GM18508 (cell line): ENCODE results near the gene AQP3.
"Not testable (repeated sequence)": the region's sequence is repeated elsewhere in the genome, so short reads cannot be mapped to it uniquely, and the experiment has no call there.

Source experiments
- ATAC-seq: cut with Tn5 transposase; IDR thresholded peaks from one replicate; pipeline ENCODE4 v1.9.1; 2021; ENCODE audit warnings: moderate number of reproducible peaks; ENCODE audit not compliant: insufficient read depth, unreplicated experiment

The AQP3 gene

GRCh38 chr9:33424043-33424442 is 23.4 kb downstream of the AQP3 start:
- ATAC-seq = not testable (repeated sequence)

DNA sequence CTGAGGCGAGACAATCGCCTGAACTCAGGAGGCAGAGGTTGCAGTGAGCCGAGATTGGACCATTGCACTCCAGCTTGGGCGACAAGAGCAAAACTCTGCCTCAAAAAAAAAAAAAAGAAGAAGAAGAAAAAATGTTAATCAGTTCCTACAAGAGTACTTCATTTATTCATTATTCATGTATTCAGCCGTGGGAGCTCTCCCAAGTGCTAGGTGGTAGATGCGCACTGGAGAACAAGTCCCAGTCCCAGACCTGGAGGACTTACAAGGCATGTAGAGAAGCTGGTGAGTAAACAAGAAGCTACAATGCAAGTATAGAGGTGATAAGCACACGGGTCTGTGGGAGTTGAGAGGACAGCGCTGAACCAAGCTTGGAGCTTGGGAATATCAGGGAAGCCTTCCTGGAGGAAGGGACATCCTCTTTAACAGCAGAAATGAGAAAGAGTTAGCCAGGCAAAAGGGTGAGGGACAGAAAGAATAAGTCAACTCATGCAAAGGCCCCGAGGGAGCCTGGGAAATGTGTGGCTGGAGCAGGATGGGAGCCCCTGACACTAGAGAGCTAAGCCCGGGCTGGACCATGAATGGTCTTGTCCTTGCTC is 27.6 kb downstream of the AQP3 start:
- ATAC-seq = no peak

- no peak for ATAC-seq
Observed at GRCh38 chr9:33418090-33418489, 29.3 kb downstream of the AQP3 start.

GRCh38 chr9:33416996-33417395 is 30.4 kb downstream of the AQP3 start:
- ATAC-seq = no peak

DNA sequence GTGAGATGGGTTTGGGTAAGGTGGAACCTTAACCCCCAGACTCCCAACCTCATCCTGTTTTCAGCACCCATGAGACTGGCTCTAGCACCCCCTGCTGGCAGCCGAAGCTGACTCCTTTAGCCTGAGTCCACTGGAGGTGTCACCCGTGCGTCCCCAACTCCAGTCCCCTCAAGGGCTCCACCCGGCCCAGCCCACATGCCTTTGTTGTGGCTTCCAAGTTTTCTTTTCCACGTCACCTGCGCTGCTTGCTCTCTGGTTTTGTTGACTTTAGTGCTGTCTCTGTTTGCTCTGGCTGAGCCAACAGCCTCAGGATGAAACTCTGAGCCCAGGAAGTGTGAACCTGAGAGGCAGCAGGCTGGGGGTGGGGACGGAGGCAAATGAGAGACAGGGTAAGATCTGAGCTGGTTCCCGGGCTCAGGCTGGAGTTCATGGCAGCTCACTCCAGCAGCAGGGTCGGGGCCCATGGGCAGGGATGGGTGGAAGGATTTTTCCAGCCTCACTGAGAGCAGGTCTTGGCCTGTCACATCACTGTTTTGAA is 31.8 kb downstream of the AQP3 start:
- no peak for ATAC-seq

DNA sequence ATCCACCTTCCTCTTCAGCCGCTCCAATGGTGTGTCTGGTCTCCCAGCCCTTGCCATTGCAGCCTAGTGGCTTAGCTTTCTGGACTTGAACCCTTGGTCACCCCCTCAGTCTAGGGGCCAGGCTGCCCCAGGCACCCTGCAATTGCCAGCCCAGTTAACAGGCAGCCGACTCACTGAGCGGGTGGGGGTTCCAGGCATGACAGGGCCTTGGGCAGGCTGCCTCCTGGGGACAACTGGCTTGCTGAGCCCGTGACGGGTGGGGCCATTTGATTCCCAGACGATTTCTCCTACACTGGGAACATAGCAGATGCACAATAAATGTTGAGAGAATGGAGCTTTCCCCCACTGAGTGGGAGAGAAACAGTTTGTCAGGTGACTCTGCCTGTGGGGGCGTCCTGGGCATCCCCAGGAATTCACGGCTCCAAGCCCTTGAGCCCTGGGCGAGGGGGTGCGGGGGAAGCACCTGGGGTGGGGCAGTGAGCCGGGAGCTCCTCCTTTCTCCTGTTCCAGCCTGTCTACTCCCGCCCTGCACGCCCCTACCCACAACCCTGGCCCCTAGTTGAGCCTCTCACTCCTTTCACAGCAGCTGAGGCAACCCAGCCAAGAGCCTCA is 32.4 kb downstream of the AQP3 start:
- ATAC-seq = no peak

GRCh38 chr9:33414268-33414667 is 33.1 kb downstream of the AQP3 start:
- no peak for ATAC-seq

- ATAC-seq = no peak
Observed at GRCh38 chr9:33408087-33408486, 39.3 kb downstream of the AQP3 start.

DNA sequence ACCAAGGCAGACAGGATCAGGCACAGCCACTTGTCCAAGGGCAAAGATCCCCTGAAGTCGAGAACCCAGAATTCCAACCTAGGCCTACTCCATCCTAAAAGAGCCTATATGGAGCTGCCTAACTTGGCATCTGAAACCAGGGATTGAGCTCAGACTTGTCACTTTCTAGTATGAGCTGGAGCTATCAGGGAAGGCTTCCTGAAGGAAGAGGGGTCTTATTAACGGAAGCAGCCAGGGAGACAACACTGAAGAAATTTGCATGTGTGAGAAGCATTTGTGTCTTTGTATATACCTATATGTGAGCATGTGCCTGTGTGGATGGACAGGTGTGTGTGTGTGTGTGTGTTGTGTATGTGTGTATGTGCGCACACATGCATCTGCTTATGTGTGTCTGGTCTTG is 40.3 kb downstream of the AQP3 start:
- ATAC-seq = no peak

GRCh38 chr9:33404788-33405362 is 42.5 kb downstream of the AQP3 start:
- ATAC-seq = no peak

GRCh38 chr9:33403941-33404787 is 43.2 kb downstream of the AQP3 start:
- no peak for ATAC-seq

- ATAC-seq = not testable (repeated sequence)
Observed at GRCh38 chr9:33402371-33402770, 45.0 kb downstream of the AQP3 start, which contains the start of gene AQP7. Gene AQP7 (minus strand): TSS chr9:33402568. CDS start chr9:33401262, 1,306 bp downstream.

GRCh38 chr9:33401809-33402208 is 45.6 kb downstream of the AQP3 start:
- not testable (repeated sequence) for ATAC-seq

DNA sequence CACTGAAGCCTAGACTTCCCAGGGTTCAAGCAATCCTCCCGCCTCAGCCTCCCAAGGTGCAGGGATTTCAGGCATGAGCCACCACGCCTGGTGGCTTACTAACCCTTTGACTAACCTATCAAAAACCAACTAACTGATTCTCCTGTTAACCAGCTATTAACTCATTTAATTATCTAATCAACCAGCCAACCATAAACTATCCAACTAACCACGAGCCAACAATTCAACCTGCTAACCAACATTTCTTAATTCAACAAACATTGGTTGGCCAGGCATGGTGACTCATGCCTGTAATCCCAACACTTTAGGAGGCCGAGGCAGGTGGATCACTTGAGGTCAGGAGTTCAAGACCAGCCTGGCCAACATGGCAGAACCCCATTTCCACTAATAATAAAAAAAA is 48.3 kb downstream of the AQP3 start:
- ATAC-seq = not testable (repeated sequence)

- not testable (repeated sequence) for ATAC-seq
Observed at GRCh38 chr9:33397801-33398200, 49.6 kb downstream of the AQP3 start.

DNA sequence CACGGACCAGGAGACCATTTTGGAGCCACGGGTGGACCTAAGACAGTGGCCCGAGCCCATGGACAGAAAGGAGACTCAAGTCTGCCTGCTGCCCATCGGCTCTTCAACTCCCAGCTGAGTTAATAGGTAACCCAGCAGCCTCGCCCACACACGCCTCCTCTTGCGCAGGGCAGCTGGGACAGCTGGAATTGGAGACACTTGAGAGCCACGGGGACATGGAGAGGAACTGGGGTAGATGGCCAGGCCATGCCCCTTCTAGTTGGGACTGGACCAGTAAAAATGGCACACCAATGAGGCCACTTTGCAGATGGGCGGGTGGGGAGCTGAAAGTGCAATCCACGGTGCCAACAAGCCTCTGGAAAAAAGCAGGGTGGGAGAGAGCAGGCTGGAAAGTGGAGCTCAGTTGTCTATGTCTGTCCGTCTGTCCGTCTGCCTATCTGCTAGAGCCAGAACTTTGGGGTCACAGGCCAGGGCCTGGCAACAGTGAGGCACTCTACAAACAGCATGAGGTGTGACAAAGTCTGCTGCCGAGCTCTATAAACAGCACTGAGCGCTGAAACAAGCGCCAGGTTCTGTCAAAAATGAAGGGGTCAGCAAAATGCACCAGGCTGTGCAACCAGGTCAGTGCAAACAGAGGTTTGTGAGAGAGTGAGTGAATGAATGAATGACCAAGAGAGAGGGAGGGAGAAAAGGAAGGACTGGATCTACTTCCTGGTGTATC is 52.1 kb downstream of the AQP3 start:
- not testable (repeated sequence) for ATAC-seq

GRCh38 chr9:33393986-33394385 is 53.4 kb downstream of the AQP3 start:
- not testable (repeated sequence) for ATAC-seq

- ATAC-seq = no peak
Observed at GRCh38 chr9:33393581-33393980, 53.8 kb downstream of the AQP3 start.

DNA sequence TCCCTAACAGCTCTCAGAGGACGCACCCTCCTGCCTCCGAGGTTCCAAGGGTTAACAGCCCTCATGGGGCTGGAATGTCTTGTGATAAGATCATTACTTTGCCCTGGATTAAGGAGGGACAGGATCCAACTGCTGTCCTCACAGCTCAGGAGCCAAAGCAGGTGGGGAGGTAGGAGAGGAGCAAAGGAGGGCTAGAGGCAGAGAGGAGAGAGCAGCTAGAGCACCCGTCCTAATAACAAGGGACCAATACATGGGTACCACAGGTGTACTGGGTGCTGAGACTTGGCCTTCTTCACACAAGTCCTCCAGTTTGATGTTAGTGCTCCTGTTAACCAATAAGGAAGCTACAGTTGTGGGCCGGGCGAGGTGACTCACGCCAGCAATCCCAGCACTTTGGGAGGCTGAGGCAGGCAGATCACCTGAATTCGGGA is 54.8 kb downstream of the AQP3 start:
- ATAC-seq = not testable (repeated sequence)
